GM12878 (cell line): ENCODE data around the gene IER5L. TPM values are rescaled to one million over a fixed set of nuclear protein-coding genes. Genes with fewer than 3 reads are reported as not detected.

Experiments used
- CBX5 ChIP-seq: sonication (generic); IDR thresholded peaks from 2 replicates; pipeline ENCODE4 v1.6.1; 2016; ENCODE audit warnings: low read depth, moderate library complexity, mild to moderate bottlenecking, inconsistent platforms
- CHD4 ChIP-seq: fragments of 200-600 bp; sonication (generic); IDR thresholded peaks from 2 replicates; pipeline ENCODE4 v1.6.1; 2016; ENCODE audit warnings: mild to moderate bottlenecking
- E2F8 ChIP-seq: fragments of 450-650 bp; IDR thresholded peaks from 2 replicates; pipeline ENCODE4 v1.6.1; 2018; ENCODE audit warnings: mild to moderate bottlenecking, low read depth, moderate library complexity; ENCODE audit not compliant: partially characterized antibody
- EGR1 ChIP-seq, 2 experiments: IDR thresholded peaks; 1 replicate in 1 of 2; 2 replicates in 1 of 2; pipeline ENCODE4 v1.6.1; 2011 to 2012; ENCODE audit warnings: low read depth in 2 of 2, low read length in 2 of 2, borderline replicate concordance in 1 of 2, mild to moderate bottlenecking in 1 of 2, moderate library complexity in 1 of 2
- GATAD2B ChIP-seq: fragments of 450-650 bp; conservative IDR thresholded peaks from 2 replicates; pipeline ENCODE4 v1.6.1; 2017; ENCODE audit warnings: low read depth, mild to moderate bottlenecking, moderate library complexity
- MYC ChIP-seq: IDR thresholded peaks from 2 replicates; pipeline ENCODE4 v1.6.1; 2011; ENCODE audit warnings: mild to moderate bottlenecking, low read length, moderate library complexity, inconsistent platforms; ENCODE audit not compliant: insufficient read depth, insufficient replicate concordance, insufficient read length, severe bottlenecking
- NFIC ChIP-seq: IDR thresholded peaks from 2 replicates; pipeline ENCODE4 v1.6.1; 2012; ENCODE audit warnings: low read depth, mild to moderate bottlenecking, inconsistent platforms, low read length, moderate library complexity
- PAX8 ChIP-seq: fragments of 450-650 bp; IDR thresholded peaks from 2 replicates; pipeline ENCODE4 v1.6.1; 2017; ENCODE audit warnings: mild to moderate bottlenecking, moderate library complexity
- POLR2AphosphoS2 ChIP-seq: IDR thresholded peaks from 2 replicates; pipeline ENCODE4 v1.6.1; 2011; ENCODE audit warnings: low read depth, mild to moderate bottlenecking, low read length, improper control_type of control experiment, moderate library complexity
- REST ChIP-seq: IDR thresholded peaks from 2 replicates; pipeline ENCODE4 v1.6.1; 2012; ENCODE audit warnings: mild to moderate bottlenecking, low read depth, low read length
- SPI1 ChIP-seq: IDR thresholded peaks from 2 replicates; pipeline ENCODE4 v1.6.1; 2011; ENCODE audit warnings: low read depth, mild to moderate bottlenecking, low read length, moderate library complexity, borderline replicate concordance; ENCODE audit not compliant: insufficient read depth
- YBX1 ChIP-seq: fragments of 450-650 bp; IDR thresholded peaks from 2 replicates; pipeline ENCODE4 v1.6.1; 2016; ENCODE audit warnings: antibody characterized with exemption
- ZBTB4 ChIP-seq: fragments of 450-650 bp; formaldehyde crosslinking; IDR thresholded peaks from 2 replicates; pipeline ENCODE4 v1.4.0; 2022; ENCODE audit warnings: mild to moderate bottlenecking, moderate library complexity
- polyA plus RNA-seq, 11 experiments: library from polyadenylated mRNA; depleted of rRNA in 4 of 11; unstranded in 6 of 11; stranded (reverse) in 5 of 11; fragments of >200 nt; fragmentation: Nextera tagmentation in 4 of 11; fragmentation: Illumina TruSeq in 1 of 11; extraction: Ambion mirVana in 4 of 11; extraction: Trizol in 1 of 11; gene quantifications; 1 replicate in 1 of 11; 2 replicates in 10 of 11; pipeline versions ENCODE4 v1.2.1 to v1.2.3, GENCODE V29; 2011 to 2016; ENCODE audit warnings: inconsistent platforms in 2 of 11, missing spikeins in 2 of 11, low read depth in 1 of 11
- total RNA-seq, 4 experiments: library from RNA; depleted of rRNA in 3 of 4; stranded (reverse); fragments of >200 nt in 3 of 4; fragmentation: Illumina TruSeq in 1 of 4; extraction: Trizol in 1 of 4; gene quantifications; 2 replicates each; pipeline versions ENCODE4 v1.2.1 to v1.2.3, GENCODE V29; 2013 to 2021
- TF ChIP-seq, protein P1 (sequence below): IDR thresholded peaks from 2 replicates; pipeline ENCODE4 v1.6.1; 2011; ENCODE audit warnings: borderline replicate concordance, low read depth, mild to moderate bottlenecking, moderate library complexity, mixed read lengths, low read length; ENCODE audit not compliant: insufficient read depth; ENCODE audit errors: extremely low read length

IER5L gene
- total and polyA plus RNA-seq, 10 of the 15 experiments (the other 5 are each of a cell fraction or from before 2014, with no cell fraction given), result 0.04 to 1.4 (median 0.17) TPM

DNA sequence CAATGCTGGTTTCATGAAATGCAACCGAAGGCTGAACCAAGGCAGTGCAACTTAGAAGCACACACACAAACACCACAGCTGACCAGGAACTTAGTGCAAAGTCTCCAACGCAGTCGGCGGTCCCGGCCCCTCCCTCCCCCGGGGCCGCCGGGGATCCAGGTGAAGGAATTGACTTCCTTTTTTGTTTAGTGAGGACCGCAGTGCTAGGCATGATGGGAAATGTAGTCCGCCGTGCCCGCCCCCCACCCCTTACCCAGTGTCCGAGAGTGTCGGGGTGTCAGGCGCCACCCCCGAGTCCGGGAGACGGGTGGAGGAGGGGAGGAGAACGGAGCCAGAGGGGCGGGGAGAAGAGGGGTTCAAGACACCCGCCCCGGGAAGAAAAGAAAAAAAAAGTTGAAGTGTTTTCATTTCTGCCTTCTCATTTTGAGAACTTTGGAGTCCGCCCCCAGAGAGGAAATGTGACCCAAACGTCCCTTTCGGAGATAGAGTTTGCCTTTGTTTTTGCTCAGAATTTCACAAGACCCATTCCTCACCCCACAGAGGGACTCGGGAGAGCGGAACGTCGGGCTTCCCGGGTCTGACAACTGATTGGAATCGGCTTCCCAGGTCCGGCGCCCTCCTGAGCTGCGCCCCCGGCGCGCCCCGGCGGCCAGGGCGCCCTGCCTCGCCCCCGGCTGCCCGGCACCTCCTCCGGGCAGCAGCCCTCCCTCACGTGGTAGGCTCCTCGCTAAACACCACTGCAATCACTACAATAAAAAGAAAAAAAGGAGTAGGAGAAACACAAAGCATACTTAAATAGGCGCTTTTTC is 2.0 kb downstream of the IER5L start (continued):
- peak; percentile 79; the same call in 1 of the 2 replicates for TF ChIP-seq SPI1
- no peak for TF ChIP-seq E2F8
- TF ChIP-seq MYC, result no peak
- TF ChIP-seq NFIC, result no peak
- no peak for TF ChIP-seq REST
- TF ChIP-seq CBX5, result no peak
- TF ChIP-seq ZBTB4 (CRISPR knock-in tag), result no peak
- TF ChIP-seq, protein P1, sequence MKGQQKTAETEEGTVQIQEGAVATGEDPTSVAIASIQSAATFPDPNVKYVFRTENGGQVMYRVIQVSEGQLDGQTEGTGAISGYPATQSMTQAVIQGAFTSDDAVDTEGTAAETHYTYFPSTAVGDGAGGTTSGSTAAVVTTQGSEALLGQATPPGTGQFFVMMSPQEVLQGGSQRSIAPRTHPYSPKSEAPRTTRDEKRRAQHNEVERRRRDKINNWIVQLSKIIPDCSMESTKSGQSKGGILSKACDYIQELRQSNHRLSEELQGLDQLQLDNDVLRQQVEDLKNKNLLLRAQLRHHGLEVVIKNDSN, result no peak
- no peak for TF ChIP-seq CHD4
- no peak for TF ChIP-seq POLR2AphosphoS2
- no peak for TF ChIP-seq YBX1
- TF ChIP-seq PAX8, result no peak
- TF ChIP-seq EGR1 (IDR thresholded peaks at IDR 0.05; ENCODE audit: borderline replicate concordance in 1 of 2, low read depth in 2 of 2, low read length in 2 of 2), result peak in 1 of 2 experiments; percentile 35; a peak in 1 of 3 replicates
- TF ChIP-seq GATAD2B, result peak; percentile 27; the same call in 1 of the 2 replicates
